Erythroblast (primary cell): ENCODE results near the gene TENT5C.
"Not testable (repeated sequence)": the region's sequence is repeated elsewhere in the genome, so short reads cannot be mapped to it uniquely, and the experiment has no call there.

Experiments
- DNase-seq, 2 experiments: peaks; one replicate each; lab custom pipeline; 2025; lab: John Stamatoyannopoulos, UW
- GATA1 ChIP-seq: IDR thresholded peaks from 2 replicates; pipeline ENCODE4 v1.6.1; 2011; ENCODE audit warnings: low read depth, mild to moderate bottlenecking, control low read depth, low read length, moderate library complexity
- POLR2A ChIP-seq: IDR thresholded peaks from 2 replicates; pipeline ENCODE4 v1.6.1; 2011; ENCODE audit warnings: mild to moderate bottlenecking, low read length

Gene TENT5C

DNA sequence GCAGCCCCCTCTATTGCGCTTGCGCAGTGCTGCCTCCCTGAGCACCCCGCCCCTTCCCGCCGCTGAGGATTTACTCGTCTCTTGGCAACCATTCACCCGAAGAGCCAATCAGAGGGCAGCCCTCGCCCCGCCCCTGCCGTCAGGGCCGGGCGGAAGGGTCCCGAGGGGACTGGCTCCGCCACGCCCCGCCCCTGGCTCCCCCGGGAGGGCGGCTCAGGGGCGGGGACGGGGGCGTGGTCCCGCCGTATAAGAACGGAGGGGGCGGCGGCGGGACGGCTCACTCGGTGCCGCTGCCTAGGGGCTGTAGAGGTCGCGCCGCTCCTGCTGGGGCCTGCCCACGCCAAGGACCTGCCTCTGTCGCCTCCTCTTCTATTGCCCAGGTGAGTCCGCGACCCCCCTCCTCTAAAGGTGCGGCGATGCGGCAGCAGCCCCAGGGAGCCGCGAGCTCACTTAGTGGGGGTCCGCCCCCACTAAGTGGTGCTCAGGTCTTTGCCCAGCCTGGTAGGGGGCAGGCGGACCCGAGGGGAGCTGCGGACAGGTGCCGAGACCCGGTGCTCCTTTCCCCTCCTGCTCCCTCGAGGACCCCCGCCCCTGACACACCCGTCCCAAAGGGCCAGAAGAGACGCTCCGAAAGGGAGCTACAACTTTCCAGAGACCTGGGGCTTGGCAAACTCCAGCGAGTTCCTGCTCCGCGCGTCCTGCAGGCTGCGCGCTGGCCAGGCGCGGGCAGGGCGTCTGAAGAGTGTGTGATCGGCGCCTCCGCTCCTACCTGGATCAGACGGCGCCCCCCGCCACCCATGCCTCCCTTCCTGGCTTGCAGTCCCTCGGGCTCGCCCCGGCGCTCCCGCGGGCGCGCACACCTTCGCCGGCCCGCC is at the start of gene TENT5C:
TENT5C (plus strand) TSS at position 275 of the 875 bp plus-strand sequence. CDS start 16,821 bp downstream, outside the sequence.
- peak; percentile 98 to 99 for DNase-seq
- TF ChIP-seq GATA1 (no peak), POLR2A (peak; percentile 98)

DNA sequence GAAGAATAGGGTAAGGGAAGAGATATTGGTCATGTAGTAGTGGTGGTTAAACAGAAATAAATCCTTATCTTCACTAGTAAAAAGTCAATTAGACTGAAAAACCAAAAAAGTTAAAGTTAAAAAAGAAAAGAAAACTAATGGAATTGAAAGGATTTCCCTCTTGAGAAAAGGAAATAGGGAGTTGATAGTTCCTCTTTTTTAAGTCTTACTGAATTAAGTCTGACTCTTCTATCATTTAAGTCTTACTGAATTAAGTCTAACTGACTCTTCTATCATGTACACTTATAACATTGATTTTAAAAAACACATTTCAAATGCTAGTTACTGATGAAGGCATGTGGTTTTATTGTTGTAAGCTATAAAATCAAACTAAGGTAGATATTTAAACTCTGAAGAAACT is 49.5 kb upstream of the TENT5C start:
- TF ChIP-seq GATA1 (no peak), POLR2A (no peak)

DNA sequence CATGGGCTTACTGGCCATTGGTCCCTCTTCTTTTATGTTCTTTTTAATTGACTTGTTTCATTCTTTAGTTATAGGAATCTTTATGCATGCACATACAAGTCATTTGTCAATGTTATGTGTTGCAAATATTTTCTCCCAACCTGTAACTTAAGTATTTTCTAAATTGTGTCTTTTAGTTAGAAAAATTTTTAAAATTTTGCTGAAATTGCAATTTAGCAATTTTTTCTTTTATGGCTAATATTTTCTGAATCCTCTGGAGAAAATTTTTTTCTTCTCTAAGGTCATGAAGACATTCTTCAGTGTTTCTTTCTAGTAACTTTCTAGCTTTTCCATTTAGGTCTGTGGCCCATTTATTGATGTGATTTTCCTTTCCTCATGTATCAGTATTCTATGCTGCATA is 48.9 kb upstream of the TENT5C start:
- DNase-seq = no peak
- TF ChIP-seq POLR2A (no peak), GATA1 (no peak)

More for the DNA sequence above, 49.5 kb upstream of the TENT5C start:
- DNase-seq = no peak

DNA sequence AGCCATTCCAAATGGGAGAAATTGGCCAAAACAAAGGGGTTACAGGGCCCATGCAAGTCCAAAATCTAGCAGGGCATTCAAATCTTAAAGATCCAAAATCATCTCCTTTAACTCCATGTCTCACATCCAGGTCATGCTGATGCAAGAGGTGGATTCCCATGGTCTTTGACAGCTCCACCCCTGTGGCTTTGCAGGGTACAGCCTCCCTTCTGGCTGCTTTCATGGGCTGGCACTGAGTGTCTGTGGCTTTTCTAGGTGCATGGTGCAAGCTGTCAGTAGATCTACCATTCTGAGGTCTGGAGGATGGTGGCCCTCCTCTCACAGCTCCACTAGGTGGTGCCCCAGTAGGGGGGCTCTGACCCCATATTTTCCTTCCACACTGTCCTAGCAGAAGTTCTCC is 47.4 kb upstream of the TENT5C start:
- not testable (repeated sequence) for DNase-seq

DNA sequence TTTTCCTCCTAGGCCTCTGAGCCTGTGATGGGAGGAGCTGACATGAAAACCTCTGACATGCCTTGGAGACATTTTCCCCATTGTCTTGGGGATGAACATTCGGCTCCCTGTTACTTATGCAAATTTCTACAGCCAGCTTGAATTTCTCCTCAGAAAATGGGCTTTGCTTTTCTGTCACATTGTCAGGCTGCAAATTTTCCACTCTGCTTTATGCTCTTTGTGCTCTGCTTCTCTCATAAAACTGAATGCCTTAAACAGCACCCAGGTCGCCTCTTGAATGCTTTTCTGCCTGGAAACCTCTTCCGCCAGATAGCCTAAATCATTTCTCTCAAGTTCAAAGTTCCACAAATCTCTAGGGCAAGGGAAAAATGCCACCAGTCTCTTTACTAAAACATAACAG is 46.7 kb upstream of the TENT5C start:
- DNase-seq = no peak
- TF ChIP-seq GATA1 (no peak), POLR2A (no peak)

DNA sequence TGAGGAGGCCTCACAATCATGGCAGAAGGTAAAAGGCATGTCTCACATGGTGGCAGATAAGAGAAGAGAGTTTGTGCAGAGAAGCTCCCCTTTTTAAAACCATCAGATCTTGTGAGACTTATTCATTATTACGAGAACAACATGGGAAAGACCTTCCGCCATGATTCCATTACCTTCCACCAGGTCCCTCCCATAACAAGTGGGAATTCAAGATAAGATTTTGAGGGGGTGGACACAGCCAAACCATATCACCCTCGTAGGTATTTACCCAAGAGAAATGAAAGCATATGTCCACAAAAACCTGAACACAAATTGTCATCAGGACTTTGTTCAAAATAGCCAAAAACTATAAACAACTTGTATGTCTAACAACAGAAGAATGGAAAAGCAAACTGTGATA is 45.9 kb upstream of the TENT5C start:
- TF ChIP-seq GATA1 (no peak), POLR2A (no peak)
- DNase-seq = no peak

DNA sequence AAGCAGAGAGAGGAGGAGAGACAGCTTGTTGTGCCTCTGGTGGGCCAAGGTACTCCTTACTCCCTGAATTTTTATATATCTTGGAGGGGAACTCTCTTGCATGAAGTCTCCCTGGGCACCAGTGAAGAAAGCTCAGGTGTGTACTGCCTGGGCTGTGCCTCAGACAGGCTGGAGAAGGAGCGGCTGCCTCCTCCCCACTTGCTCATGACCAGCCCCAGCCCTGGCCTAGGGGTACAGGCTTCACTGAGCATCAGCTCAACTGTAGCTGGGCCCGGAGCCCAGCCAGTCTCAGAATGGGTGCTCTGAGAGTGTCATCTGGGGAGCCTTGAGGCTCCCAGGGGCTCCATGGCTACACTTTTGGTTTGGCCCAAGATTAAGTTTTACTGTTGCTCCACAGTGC is 44.8 kb upstream of the TENT5C start:
- no peak for DNase-seq
- TF ChIP-seq POLR2A = no peak
- TF ChIP-seq GATA1 = no peak

DNA sequence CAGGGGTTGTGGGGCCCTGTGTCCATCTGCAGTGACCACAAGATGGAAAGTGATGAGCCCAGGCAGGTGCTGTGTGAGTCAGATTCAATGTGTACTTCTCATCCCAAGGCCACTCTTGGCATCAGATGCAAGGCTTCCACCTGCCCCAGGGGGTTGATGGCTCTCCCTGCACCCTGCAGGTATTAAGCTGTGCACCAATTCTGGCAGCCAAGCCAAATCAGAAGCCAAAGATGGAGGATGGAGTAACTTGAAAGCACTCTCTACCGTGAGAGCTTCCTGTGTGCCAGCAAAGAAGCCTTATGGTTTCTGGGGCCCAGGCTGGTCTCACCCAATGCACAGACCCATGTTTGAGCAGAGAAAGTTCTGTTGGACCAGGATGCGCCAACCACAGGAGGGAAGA is 44.3 kb upstream of the TENT5C start:
- no peak for TF ChIP-seq GATA1
- no peak for TF ChIP-seq POLR2A
- no peak for DNase-seq

DNA sequence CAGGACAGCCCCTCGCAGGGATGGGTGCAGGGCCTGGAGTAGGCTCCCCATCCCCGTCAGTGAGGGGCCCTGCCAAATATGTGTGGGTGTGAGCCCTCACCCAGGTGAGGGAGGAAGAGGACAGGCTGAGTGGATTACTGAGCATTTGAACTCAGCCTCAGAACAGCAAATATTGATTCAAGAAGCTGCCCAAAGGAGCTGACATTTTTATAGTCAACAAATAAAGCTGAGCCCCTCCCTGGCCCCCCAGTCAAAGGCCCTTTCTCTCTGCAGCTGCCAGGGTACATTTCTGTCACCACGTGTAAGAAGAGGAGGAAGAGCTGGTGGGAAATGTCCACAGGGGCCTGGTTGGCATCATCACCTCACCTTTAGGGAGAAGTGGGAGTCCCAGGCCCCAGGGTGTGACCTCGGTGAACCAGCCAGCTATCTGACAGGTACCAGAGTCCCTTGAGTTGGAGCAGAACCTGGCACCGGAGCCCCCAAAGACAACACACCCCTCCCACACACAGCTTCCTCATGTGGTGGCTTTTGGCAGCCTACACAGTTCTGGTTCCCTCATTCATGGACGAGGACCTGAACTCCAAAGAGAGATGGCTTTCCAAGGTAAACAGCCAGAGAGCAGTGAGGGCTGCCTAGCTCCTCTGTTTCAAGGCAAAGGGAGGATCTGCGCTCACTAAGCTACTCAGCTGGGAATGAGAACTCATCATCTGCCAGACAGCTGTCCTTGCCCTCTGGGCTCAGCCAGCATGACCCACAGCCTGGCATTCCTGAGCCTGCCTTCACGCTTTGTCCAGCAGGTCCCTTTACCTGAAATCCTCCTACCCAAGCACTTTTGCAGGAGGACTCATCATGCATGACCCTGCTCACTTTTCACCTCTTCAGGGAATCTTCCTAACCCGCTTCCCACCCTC is 43.0 kb upstream of the TENT5C start:
- no peak for DNase-seq
- TF ChIP-seq GATA1 (no peak), POLR2A (no peak)

DNA sequence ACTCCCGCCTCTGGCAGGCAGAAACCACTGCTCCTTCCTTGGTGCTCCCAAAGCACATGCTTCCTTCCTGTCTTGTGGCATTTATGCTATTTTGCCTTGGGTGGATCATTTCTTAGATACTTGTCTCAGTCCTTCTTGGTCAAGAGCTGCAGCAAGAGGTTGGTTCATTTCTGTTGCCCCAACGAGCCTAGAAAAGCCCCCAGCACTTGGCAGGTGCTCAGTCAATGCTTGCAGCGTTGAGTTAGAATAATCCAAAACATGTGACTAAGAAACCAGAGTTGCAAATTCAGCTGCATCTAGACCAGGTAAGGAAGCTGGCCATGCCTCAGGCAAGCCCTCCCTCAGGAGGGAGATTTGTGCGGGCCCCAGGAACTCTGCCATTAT is 42.4 kb upstream of the TENT5C start:
- TF ChIP-seq GATA1 (no peak), POLR2A (no peak)
- DNase-seq = no peak

DNA sequence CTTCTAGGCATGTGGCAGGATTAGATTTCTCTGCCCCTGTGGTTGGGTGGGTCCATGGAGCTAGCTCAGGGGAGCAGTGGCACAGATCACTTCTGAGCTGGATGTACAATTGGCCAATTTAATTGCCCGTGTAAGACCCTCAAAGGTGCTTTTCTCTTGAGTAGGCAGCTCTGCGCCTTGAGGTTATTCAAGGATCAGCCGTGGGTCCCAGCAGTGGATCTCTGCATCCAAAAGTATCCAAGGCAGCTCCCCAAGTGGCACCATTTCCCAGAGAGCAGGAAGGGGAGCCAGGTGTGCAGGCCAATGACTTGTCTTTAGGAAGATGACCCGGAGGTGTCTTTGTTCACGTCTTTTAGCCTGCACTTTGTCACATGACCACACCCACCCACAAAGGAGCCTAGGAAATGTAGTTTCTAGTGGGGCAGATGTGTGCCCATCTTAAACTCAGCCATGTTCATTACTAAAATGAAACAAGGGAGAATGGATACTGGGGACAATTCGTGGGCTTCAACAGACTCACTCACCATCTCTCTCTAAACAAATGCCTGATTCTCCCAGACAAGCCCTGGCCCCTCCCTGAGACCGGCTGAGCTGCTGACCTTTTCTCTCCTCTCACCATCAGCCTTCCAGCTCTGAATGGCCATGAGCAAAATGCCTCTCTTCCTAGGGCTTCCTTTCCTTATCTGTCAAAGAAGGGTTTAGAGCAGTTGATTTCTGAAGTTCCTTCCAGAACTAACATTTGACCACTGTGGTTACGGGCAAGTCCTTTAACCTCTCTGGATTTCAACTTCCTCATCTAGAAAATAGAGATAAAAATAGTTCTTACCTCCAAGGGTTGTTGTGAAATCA is 41.4 kb upstream of the TENT5C start:
- TF ChIP-seq GATA1 (no peak), POLR2A (no peak)
- no peak for DNase-seq

DNA sequence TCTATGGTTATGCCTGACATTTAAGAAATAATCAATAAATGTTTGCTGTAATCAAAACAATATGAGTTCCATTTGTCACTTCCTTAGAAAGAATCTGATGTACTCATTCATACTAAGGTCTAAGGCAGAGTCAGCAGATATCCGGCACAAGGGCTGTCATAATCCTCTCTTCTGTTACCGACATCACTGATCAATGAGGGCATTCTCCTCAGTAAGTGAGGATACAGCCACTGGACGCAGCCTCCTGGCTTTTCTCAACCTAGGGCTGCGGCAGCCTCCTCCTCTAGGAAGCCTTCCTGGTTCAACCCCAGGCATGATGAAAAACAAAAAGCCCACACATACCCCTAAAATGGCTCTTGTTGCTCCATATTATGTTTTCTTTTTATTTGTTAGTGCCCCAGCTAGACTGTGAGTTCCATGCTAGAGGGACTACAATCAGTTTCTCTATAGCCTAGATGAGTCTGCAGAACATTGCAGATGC is 40.7 kb upstream of the TENT5C start:
- TF ChIP-seq GATA1 (no peak), POLR2A (no peak)
- DNase-seq = no peak
